ENCODE data around the gene PCCA.

The PCCA gene

GRCh38 chr13:100480676-100481075 lies 391.8 kb downstream of the PCCA start:
- no peak for DNase-seq

GRCh38 chr13:100483139-100483538 lies 394.2 kb downstream of the PCCA start:
- DNase-seq, result no peak

GRCh38 chr13:100483841-100484381 lies 395.0 kb downstream of the PCCA start:
- DNase-seq, result no peak

- no peak for DNase-seq
These were observed 395.8 kb downstream of the PCCA start for GRCh38 chr13:100484702-100485101.

- no peak for DNase-seq
These were observed 396.4 kb downstream of the PCCA start for GRCh38 chr13:100485265-100485664.

GRCh38 chr13:100490692-100491091 lies 401.8 kb downstream of the PCCA start:
- DNase-seq, result no peak

- no peak for DNase-seq
These were observed 402.4 kb downstream of the PCCA start for GRCh38 chr13:100491164-100491842.

- no peak for DNase-seq
These were observed 404.5 kb downstream of the PCCA start for GRCh38 chr13:100493418-100493817.

GRCh38 chr13:100495455-100495854 lies 406.6 kb downstream of the PCCA start:
- DNase-seq, result no peak

- no peak for DNase-seq
These were observed 408.5 kb downstream of the PCCA start for GRCh38 chr13:100497389-100497788.

GRCh38 chr13:100502446-100502845 lies 413.6 kb downstream of the PCCA start:
- no peak for DNase-seq

- no peak for DNase-seq
These were observed 414.7 kb downstream of the PCCA start for GRCh38 chr13:100503622-100504021.

- DNase-seq, result no peak
These were observed 417.3 kb downstream of the PCCA start for GRCh38 chr13:100506154-100506553.

GRCh38 chr13:100506600-100507422 lies 417.9 kb downstream of the PCCA start:
- no peak for DNase-seq

- DNase-seq, result no peak
These were observed 419.6 kb downstream of the PCCA start for GRCh38 chr13:100508455-100508854.

- no peak for DNase-seq
These were observed 420.1 kb downstream of the PCCA start for GRCh38 chr13:100508996-100509395.

GRCh38 chr13:100510208-100510957 lies 421.5 kb downstream of the PCCA start:
- DNase-seq, result peak; percentile 81

GRCh38 chr13:100511466-100511865 lies 422.6 kb downstream of the PCCA start:
- DNase-seq, result no peak

- DNase-seq, result no peak
These were observed 423.5 kb downstream of the PCCA start for GRCh38 chr13:100512422-100512821.

GRCh38 chr13:100513171-100513570 lies 424.3 kb downstream of the PCCA start:
- no peak for DNase-seq

GRCh38 chr13:100513987-100514670 lies 425.2 kb downstream of the PCCA start:
- DNase-seq, result peak; percentile 77

- DNase-seq, result peak; percentile 52
These were observed 426.0 kb downstream of the PCCA start for GRCh38 chr13:100514788-100515409.

All from NCI-H1436 treated with DMSO at 0.1 percent for 48 hours (cell line).